B cell (primary cell): ENCODE data around the gene AP3S1. TPM values are rescaled to one million over a fixed set of nuclear protein-coding genes. Genes with fewer than 3 reads are reported as not detected.

Source experiments
- ATAC-seq: fragments of 200-7000 bp; cut with Tn5 transposase; one replicate; pipeline ENCODE4 v1.10.0; 2021; ENCODE audit warnings: low read depth, mild to moderate bottlenecking, moderate number of reproducible peaks, moderate library complexity
- CTCF ChIA-PET: fragments of 350-600 bp; sonication (Branson Sonifier 250); formaldehyde crosslinking; loops from one replicate; lab custom pipeline; 2021; ENCODE audit warnings: antibody characterized with exemption, inconsistent platforms; lab: Charles Lee
- POLR2A ChIA-PET: fragments of 350-600 bp; sonication (Branson Sonifier 250); formaldehyde crosslinking; loops from one replicate; lab custom pipeline; 2021; ENCODE audit warnings: antibody characterized with exemption; lab: Charles Lee
- DNase-seq: peaks from one replicate; pipeline ENCODE4 v3.0.0; 2013
- H2AFZ ChIP-seq: 2 replicates; pipeline ENCODE4 v1.6.1; 2012; ENCODE audit warnings: mild to moderate bottlenecking, low read depth, low read length; ENCODE audit not compliant: insufficient read depth, poor library complexity, severe bottlenecking
- H3K27ac ChIP-seq, 2 donors: 1 replicate in 1 of 2; 2 replicates in 1 of 2; pipeline ENCODE4 v1.5.1; 2012 to 2013; ENCODE audit warnings: low read length in 2 of 2, mild to moderate bottlenecking in 2 of 2, moderate library complexity in 1 of 2
- H3K27me3 ChIP-seq, 4 experiments: fragments of 200-600 bp in 1 of 4; sonication (generic) in 1 of 4; replicated peaks in 1 of 4; 1 replicate in 2 of 4; 2 replicates in 2 of 4; pipeline versions ENCODE4 v1.6.1 to v1.7.0; 2013 to 2016; ENCODE audit warnings: low read length in 3 of 4, mild to moderate bottlenecking in 2 of 4, mixed read lengths in 1 of 4, moderate library complexity in 1 of 4; ENCODE audit not compliant: insufficient read depth in 4 of 4, control insufficient read depth in 3 of 4; ENCODE audit errors: control extremely low read depth in 1 of 4
- H3K36me3 ChIP-seq, 2 experiments: replicated peaks in 1 of 2; 1 replicate in 1 of 2; 2 replicates in 1 of 2; pipeline versions ENCODE4 v1.6.1 to v1.7.1; 2013; ENCODE audit warnings: low read length in 1 of 2; ENCODE audit not compliant: insufficient read depth in 2 of 2, control insufficient read depth in 1 of 2; ENCODE audit errors: control extremely low read depth in 1 of 2, extremely low read depth in 1 of 2
- H3K4me1 ChIP-seq, 2 donors: fragments of 200-600 bp in 1 of 2; sonication (generic) in 1 of 2; 1 replicate in 1 of 2; 2 replicates in 1 of 2; pipeline versions ENCODE4 v1.5.1 to v1.6.1; 2013 to 2017; ENCODE audit warnings: low read length in 2 of 2; ENCODE audit not compliant: control insufficient read depth in 2 of 2, insufficient read depth in 2 of 2
- H3K4me2 ChIP-seq: replicated peaks from 2 replicates; pipeline ENCODE3; 2012; ENCODE audit warnings: mild to moderate bottlenecking, low read depth, low read length; ENCODE audit not compliant: poor library complexity, severe bottlenecking
- H3K4me3 ChIP-seq, 5 experiments: fragments of 200-600 bp in 1 of 5; sonication (generic) in 1 of 5; 1 replicate in 3 of 5; 2 replicates in 2 of 5; pipeline versions ENCODE4 v1.5.1 to v1.7.0; 2011 to 2016; ENCODE audit warnings: low read length in 4 of 5, mild to moderate bottlenecking in 4 of 5, low read depth in 2 of 5, control low read depth in 1 of 5, moderate library complexity in 1 of 5; ENCODE audit not compliant: insufficient read depth in 1 of 5; ENCODE audit errors: control extremely low read depth in 1 of 5, extremely low read depth in 1 of 5
- H3K79me2 ChIP-seq: fragments of 200-600 bp; sonication (generic); one replicate; pipeline ENCODE4 v1.6.0; 2016; ENCODE audit warnings: low read length; ENCODE audit not compliant: control insufficient read depth, insufficient read depth
- H3K9ac ChIP-seq: fragments of 200-600 bp; sonication (generic); 2 replicates; pipeline ENCODE4 v1.6.1; 2017; ENCODE audit warnings: mild to moderate bottlenecking, low read length, moderate library complexity
- H3K9me3 ChIP-seq, 3 donors: one replicate each; pipeline versions ENCODE4 v1.6.1 to v1.7.1; 2013; ENCODE audit warnings: low read length in 2 of 3; ENCODE audit not compliant: control insufficient read depth in 2 of 3, insufficient read depth in 1 of 3; ENCODE audit errors: control extremely low read depth in 1 of 3
- H4K20me1 ChIP-seq: 2 replicates; pipeline ENCODE4 v1.6.0; 2012; ENCODE audit warnings: mild to moderate bottlenecking, low read length; ENCODE audit not compliant: insufficient read depth, control insufficient read depth, poor library complexity, severe bottlenecking
- H3K27ac Mint-ChIP-seq: one replicate; pipeline ENCODE4 v1.8.0; 2021; ENCODE audit warnings: mixed read lengths
- H3K27me3 Mint-ChIP-seq: one replicate; pipeline ENCODE4 v1.8.0; 2021; ENCODE audit warnings: mixed read lengths
- H3K4me1 Mint-ChIP-seq: one replicate; pipeline ENCODE4 v1.8.0; 2021; ENCODE audit warnings: mixed read lengths
- H3K4me3 Mint-ChIP-seq: one replicate; pipeline ENCODE4 v1.8.0; 2021; ENCODE audit warnings: mixed read lengths
- H3K9me3 Mint-ChIP-seq: one replicate; pipeline ENCODE4 v1.8.0; 2022; ENCODE audit warnings: mixed read lengths; ENCODE audit not compliant: insufficient read depth
- EZH2 ChIP-seq: IDR thresholded peaks from 2 replicates; pipeline ENCODE4 v1.6.1; 2012; ENCODE audit warnings: borderline replicate concordance, low read depth, mild to moderate bottlenecking, moderate library complexity, low read length; ENCODE audit not compliant: insufficient read depth, poor library complexity, severe bottlenecking
- WGBS: methylation state at CpG from one replicate; pipeline ENCODE4 v1.1.5; 2013; ENCODE audit warnings: missing lambda C conversion rate; ENCODE audit not compliant: insufficient coverage; 5-methylcytosine and 5-hydroxymethylcytosine counted together
- intact Hi-C: fragments of 100-400 bp; cut with micrococcal nuclease; formaldehyde crosslinking; loops from one replicate; pipeline ENCODE4 v1.10.0; 2022
- polyA plus RNA-seq: library from polyadenylated mRNA; depleted of rRNA; stranded (reverse); fragments of >200 nt; gene quantifications from 2 replicates; pipeline ENCODE4 v1.2.3, GENCODE V29; 2012
- total RNA-seq, 2 donors: library from RNA; stranded (reverse); fragments of 120-200 nt in 1 of 2; gene quantifications; 1 replicate in 1 of 2; 2 replicates in 1 of 2; pipeline versions ENCODE4 v1.2.3 to v1.2.4, GENCODE V29; 2013 to 2022
- TF ChIP-seq, protein P1 (sequence below): fragments of 200-600 bp; IDR thresholded peaks from one replicate; pipeline ENCODE4 v1.8.0; 2022; ENCODE audit warnings: antibody characterized with exemption, mild to moderate bottlenecking

AP3S1 gene
- total and polyA plus RNA-seq, 2 donors (not counting 1 experiment from before 2014, with no cell fraction given), result 12.8 to 47.6 TPM

DNA sequence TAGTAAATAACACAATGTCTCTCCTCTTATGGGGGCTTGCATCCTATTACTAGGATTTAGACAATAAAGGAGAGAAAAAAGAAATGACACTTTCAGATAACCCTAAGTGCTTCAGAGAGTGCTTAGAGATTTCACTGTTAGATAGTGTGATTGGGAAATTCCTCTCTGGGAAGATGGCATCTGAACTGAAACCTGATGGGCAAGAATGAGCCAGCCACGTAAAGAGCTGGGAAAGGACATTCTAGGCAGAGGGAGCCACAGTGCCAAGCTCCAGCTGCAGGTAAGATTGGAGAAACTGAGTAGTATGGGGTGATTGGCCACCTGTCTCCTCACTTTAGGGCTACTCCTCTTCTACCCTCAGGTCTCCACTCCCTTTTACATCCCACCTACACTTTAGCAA, 39.8 kb upstream of the AP3S1 start:
- Histone ChIP-seq H3K27me3 (peaks cover 0 to 4% (median 0%) of the 10 kb centered on the region in 4 experiments), H3K4me1 (no peaks in the 10 kb centered on the region), H2AFZ (no peak overlapping the region), H4K20me1 (no peaks in the 10 kb centered on the region), H3K27ac (no peak overlapping the region), H3K4me3 (no peak overlapping the region), H3K79me2 (no peaks in the 10 kb centered on the region), H3K4me2 (no peak overlapping the region), H3K9me3 (no peaks in the 10 kb centered on the region), H3K9ac (no peak overlapping the region), H3K36me3 (no peaks in the 10 kb centered on the region)
- no CpG with 5 or more reads among the region's 1 CpG for WGBS
- DNase-seq (no peak), ATAC-seq (no peak)
- POLR2A ChIA-PET, result no interaction called here
- intact Hi-C loops, result no loop called here
- CTCF ChIA-PET, result no interaction called here
- Mint-ChIP-seq H3K4me1 (no peaks in the 10 kb centered on the region), H3K4me3 (no peak overlapping the region), H3K27me3 (peaks cover 18% of the 10 kb centered on the region), H3K9me3 (no peaks in the 10 kb centered on the region), H3K27ac (no peak overlapping the region)
- TF ChIP-seq EZH2, result no peak
- TF ChIP-seq, protein P1, sequence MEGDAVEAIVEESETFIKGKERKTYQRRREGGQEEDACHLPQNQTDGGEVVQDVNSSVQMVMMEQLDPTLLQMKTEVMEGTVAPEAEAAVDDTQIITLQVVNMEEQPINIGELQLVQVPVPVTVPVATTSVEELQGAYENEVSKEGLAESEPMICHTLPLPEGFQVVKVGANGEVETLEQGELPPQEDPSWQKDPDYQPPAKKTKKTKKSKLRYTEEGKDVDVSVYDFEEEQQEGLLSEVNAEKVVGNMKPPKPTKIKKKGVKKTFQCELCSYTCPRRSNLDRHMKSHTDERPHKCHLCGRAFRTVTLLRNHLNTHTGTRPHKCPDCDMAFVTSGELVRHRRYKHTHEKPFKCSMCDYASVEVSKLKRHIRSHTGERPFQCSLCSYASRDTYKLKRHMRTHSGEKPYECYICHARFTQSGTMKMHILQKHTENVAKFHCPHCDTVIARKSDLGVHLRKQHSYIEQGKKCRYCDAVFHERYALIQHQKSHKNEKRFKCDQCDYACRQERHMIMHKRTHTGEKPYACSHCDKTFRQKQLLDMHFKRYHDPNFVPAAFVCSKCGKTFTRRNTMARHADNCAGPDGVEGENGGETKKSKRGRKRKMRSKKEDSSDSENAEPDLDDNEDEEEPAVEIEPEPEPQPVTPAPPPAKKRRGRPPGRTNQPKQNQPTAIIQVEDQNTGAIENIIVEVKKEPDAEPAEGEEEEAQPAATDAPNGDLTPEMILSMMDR, result no peak

- Histone ChIP-seq H3K4me3 (no peak overlapping the region), H3K27me3 (peaks cover 0 to 3% (median 1%) of the 10 kb centered on the region in 4 experiments), H3K4me1 (no peaks in the 10 kb centered on the region), H4K20me1 (no peaks in the 10 kb centered on the region), H3K9ac (no peak overlapping the region), H3K27ac (no peak overlapping the region), H3K4me2 (no peak overlapping the region), H3K36me3 (no peaks in the 10 kb centered on the region), H3K79me2 (no peaks in the 10 kb centered on the region), H2AFZ (no peak overlapping the region), H3K9me3 (no peaks in the 10 kb centered on the region)
- 100% methylated on average over 1 of the region's 2 CpGs for WGBS
- ATAC-seq (no peak), DNase-seq (no peak)
- Mint-ChIP-seq H3K4me3 (no peak overlapping the region), H3K4me1 (no peaks in the 10 kb centered on the region), H3K27ac (no peak overlapping the region), H3K27me3 (peaks cover 22% of the 10 kb centered on the region), H3K9me3 (no peaks in the 10 kb centered on the region)
- no peak for TF ChIP-seq EZH2
- TF ChIP-seq, protein P1, result no peak
- ChIA-PET CTCF (no interaction called here), POLR2A (no interaction called here)
- intact Hi-C loops, result no loop called here
These were observed 34.6 kb upstream of the AP3S1 start for GRCh38 chr5:115806986-115807653.
